HG02571 (cell line): ENCODE measurements around the gene LRRFIP1.
"Not testable (repeated sequence)": the region's sequence is repeated elsewhere in the genome, so short reads cannot be mapped to it uniquely, and the experiment has no call there.

Experiments used
- ATAC-seq: cut with Tn5 transposase; IDR thresholded peaks from one replicate; pipeline ENCODE4 v1.9.1; 2021; ENCODE audit warnings: mild to moderate bottlenecking, moderate library complexity; ENCODE audit not compliant: unreplicated experiment

The LRRFIP1 gene

DNA sequence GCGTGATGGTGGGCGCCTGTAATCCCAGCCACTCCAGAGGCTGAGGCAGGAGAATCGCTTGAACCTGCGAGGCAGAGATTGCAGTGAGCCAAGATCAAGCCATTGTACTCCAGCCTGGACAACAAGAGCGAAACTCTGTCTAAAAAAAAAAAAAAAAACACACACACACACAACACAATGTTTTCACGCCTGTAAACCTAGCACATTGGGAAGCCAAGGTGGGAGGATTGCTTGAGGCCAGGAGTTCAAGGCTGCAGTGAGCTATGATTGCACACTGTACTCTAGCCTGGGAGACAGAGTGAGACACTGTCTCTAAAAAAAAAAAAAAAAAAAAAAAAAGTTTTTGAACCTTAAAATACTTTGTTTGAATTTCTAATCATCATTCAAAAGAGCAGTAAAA lies 137.7 kb downstream of the LRRFIP1 start:
- not testable (repeated sequence) for ATAC-seq

DNA sequence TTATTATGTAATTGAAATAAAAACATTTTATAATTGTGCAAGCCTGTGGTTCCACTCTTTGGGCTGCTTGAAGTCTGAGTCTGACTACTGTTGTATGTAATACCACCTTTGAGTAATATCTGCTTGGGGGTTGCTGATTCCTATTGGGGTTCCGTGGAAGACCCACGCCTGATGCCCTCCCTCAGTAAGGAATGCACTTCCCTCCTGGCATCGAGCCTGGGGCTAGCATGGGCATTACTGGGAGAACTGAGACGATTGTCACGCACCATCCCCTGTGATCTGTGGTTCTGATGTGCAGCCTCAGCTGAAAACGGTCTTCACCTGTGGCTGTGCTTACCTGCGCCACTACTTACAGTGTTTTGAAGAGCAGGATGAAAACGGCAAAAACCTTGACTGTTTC lies 138.5 kb downstream of the LRRFIP1 start:
- no peak for ATAC-seq

DNA sequence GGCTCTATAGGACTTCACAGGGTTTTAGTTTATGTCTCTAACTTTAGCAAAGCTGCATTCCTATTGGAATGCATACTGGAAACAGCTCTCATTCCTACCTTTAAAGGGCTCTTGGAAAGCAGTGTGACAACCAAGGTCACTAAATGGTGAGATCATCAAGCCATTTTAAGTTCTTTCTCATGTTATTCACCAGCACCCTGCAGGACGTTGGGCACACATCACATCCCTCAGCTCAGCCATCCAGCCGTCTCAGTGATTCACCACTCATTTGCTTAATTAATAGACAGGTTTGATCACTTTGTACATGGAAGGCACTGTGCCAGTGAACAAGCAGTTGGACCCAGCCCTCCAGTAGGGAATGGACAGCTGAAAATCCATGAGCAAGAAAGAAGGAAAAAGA lies 139.0 kb downstream of the LRRFIP1 start:
- ATAC-seq = no peak

DNA sequence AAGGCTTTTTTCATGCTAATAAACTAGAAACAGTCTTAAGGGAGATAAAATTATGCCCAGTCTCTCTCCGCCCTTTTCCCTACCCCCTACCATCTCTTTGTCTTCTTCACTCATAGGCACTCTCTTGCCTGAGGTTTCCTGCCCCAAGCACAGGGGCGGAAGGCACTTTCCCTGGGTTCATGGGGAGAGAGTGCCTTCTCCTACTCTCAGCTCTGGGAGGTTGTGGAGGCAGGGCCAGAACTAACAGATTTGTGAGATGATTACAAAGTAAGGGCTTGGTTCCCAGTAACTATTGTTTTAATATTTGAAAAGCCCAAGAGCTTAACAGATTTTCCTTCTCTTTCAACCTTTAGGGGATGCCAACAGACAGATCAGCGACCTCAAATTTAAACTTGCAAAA lies 145.1 kb downstream of the LRRFIP1 start:
- no peak for ATAC-seq

DNA sequence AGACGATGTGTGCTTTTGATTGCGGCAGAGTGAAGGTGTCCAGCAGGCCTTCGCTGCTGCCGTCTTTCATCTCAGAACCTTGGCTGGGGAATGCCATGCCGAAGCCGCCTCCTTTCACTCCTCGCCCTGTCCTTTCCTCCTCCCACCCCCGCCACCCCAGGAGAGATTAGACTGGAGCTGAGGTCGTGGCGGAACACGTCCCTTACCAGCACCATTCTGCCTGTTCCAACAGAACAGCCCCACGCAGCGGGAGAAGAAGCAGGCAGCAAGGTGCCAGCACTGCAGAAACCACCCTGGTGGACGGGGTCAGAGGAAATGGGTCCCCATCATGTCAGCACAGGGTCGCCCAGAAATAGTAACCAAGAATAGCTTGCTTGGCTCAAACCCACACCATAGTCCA lies 146.4 kb downstream of the LRRFIP1 start:
- no peak for ATAC-seq

DNA sequence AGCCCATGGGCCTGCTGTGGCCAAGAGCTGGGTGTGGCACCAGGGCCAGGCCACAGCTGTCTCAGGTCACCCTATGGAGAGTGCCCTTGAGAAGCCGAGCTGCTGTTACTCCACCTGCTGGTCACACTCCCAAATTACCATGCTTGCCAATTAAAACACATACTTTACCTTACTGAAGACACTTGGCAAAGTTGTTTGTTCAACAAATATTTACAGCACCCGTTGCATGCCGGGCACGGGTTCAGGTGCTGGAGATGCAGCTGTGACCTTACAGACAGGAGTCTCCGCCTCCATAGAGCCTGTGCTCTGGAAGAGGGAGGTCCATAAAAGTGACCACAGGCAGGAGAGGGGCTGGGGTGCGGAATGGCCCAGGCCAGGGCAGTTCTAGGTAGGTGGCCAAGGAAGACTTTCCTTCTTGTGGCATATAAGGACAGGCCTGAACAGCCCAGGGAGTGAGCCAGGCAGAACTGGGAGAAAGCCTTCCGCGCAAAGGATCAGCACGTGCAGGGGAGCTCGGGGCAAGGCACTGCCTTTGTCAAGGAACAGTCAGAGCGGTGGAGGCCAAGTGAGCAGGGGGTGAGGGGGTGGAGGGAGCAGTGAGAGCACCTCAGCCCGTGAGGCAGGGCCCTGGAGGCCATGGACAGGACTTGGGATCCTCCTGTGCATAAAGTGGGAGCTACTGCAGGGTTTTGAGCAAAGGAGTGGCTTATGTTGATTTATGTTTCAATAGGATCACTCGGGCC lies 147.6 kb downstream of the LRRFIP1 start:
- ATAC-seq = no peak

DNA sequence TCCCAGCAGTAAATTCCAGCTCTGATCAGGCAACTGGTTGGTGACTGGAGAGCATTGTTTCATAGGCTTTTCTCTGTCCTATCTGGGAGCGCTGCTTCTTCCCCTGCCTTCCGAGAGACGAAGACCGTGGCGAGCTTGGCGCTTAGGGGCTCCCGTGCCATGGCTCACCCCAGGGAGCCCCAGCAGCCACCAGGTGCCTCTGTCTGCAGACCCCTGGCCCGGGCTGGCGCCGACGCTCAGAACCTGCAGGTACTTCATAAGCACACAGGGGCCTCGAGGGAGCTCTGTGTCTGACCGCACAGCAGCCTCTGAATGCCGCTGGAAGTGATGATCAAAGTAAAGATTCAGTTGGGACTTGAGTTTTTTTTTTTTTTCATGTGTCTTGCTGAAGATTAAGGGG lies 152.1 kb downstream of the LRRFIP1 start:
- ATAC-seq = no peak

DNA sequence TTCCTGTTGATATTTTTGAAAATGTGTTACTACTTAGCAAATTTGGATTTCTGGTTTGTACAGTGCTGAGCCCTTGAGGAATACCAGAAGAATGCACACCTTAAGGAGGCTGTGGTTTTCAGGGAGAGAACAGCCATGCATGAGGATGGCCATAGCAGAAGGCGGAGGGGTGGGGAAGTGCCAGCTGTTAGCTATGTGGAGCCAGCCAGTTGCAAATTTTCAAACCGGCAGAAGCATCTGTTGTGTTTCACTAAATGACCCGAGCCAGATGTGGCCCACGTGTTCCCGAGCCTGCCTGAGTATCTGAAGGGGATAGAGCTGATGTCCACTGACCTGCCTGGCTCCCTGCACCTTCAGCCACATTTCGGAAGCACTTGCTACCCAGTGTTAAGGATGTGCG lies 154.8 kb downstream of the LRRFIP1 start:
- ATAC-seq = no peak

DNA sequence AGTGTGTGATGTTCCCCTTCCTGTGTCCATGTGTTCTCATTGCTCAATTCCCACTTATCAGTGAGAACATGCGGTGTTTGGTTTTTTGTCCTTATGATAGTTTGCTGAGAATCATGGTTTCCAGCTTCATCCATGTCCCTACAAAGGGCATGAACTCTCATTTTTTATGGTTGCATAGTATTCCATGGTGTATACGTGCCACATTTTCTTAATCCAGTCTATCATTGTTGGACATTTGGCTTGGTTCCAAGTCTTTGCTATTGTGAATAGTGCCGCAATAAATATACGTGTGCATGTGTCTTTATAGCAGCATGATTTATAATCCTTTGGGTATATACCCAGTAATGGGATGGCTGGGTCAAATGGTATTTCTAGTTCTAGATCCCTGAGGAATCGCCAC lies 156.3 kb downstream of the LRRFIP1 start:
- not testable (repeated sequence) for ATAC-seq

DNA sequence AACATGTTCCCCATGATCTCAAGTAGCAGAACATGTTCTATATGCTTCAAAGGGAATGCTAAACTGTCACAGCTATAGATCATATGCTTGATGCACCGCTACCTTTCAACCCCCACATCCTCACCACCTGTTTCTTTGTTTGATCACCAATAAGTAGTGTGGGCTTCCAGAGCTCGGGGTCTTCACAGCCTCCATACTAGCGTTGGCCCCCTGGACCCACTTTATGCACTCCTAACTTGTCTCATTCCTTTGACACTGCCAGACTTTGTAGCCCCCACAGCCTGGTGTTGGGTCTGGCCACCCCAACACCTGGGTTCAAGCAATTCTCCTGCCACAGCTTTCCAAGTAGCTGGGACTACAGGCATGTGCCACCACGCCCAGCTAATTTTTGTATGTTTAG lies 159.5 kb downstream of the LRRFIP1 start:
- no peak for ATAC-seq

DNA sequence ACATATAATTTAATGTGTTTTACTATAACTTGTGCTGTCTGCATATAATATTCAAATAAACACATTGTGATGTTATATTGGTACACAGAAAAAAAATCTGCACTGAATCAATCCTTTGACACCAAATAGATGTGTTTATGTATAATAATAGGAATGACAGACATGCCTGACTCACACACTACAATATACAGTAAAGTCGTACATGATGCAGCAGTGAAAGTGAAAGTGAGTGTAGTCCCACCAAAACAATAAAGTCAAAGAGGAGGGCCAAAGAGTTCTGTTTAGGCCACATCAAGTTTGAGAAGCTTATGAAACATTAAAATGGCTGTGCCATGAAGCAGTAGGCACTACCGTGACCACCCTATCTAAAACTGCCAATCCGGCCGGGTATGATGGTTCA lies 163.0 kb downstream of the LRRFIP1 start:
- no peak for ATAC-seq

DNA sequence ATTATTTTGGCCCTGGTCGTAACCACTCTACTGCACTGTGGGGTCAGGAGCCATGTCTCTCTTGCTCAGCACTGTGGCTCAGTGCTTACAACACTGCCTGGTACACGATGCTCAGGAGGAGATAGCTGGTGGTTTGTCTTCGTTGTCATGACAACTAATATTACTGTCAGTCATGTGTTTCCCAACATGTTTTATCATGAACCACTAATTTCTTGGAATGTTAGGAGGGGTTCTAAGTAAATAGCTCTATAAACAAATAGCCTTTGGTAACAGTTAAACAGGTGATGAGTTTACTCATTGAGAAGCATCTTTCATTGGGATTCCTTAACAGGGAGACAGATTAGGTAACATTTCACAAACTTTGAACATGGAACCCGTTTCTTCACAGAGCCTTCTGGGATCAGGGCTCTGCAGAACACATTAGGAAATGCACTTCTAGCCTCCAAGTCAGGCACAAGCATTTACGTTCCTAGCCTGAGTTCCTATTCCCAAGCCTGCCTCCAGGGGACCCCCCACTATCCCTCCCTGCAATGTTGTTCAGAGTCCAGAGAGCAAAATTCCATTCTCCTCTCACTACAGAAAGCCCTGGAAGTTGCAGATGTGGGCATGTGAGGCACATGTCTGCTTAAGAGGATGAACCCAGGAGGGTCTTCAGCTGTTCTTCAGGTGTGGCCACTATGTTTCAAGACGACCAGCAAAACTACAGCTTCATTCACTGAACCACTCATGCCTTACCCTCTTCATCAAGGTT lies 164.8 kb downstream of the LRRFIP1 start:
- no peak for ATAC-seq

DNA sequence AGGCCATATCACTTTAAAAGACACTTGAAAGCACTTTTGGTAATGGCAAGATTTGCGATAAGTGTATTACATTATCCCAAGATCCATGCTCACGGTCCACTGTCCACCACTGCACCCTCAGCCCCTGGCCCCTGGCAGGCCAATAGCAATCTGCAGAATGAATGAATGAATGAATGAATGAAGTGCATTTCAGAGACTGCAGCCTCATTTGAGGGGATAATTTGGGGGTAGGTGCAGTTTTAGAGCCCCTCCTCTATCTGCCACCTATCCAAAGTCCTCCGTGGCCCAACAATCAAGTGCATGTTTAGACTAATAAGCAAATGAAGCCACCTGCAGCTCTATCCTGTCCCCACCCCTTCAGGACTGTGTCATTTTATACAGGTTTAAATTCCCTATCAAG lies 169.9 kb downstream of the LRRFIP1 start:
- ATAC-seq = no peak

DNA sequence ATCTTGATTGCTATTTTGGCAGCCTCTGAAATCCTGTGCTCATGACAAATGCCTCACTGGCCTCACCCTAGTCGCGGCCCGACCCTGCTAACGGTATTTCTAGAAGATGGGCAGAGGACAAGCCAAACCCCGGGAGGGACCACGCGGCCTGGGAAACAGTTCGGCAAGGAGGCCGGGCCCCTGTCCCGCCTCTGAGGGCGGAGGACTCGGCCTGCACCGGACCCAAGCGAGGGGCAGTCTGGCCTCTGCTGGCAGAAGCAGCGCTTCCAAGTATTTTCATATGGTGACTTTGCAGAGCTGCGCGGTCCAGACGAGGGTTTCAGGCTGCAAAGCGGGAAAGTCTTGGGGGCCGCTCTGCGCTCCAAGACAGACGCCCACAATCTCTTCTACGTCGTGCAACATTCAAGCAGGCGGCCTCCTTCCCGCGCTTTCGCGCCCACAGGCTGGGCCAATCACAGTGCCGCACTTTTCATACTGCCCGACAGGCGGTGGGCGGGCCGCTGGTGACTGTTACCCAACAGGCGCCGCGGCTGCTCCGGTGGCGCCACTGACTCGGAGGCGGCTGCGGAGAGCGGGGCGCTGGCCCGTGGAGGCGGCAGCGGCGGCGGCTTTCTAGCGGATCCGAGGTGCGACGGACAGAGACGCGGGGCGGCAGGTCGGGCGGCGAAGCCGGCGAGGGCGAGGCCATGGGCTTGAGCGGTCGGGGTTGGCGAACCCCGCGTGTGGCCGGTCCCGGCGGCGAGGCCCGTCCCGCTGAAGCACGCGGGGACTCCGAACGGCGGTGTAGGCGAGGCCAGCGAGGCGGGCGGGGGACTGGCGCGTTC lies 171.1 kb downstream of the LRRFIP1 start, which contains the start of gene RBM44:
Gene RBM44 (plus strand): TSS at position 544 of the 824 bp plus-strand sequence. CDS start 14,831 bp downstream, outside the sequence.
- no peak for ATAC-seq

DNA sequence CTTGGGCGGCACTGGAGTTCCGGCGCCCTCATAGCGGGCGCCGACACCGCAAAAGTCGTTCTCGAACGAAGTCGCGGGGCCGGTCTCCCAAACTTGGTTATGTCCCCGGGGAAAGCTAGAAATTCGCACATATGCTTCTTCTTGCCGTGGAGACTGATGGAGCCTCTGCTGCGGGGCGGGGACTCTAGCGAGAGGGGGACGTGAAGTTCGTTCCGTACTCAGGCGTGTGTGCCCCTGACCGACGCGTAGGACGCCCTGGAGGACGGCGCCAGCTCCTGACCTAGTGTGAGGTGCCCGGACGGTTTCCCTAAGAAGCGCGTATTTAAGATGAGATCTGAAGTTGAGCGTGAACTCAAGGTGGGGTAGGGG lies 171.7 kb downstream of the LRRFIP1 start:
- ATAC-seq = no peak

DNA sequence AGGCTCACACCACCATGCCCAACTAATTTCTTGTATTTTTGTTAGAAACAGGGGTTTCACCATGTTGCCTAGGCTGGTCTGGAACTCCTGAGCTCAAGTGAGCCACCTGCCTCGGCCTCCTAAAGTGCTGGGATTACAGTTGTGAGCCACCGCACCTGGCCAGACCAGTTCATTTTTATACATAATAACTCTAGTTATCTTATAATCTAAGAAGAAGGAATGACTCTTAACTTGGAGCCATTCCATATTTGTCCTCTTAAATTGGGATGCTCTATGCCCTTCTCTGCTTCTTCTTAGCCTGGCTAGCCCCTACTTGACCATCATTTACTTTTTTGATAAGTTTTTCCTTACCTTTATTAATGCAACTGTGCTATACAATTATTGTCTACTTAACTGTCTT lies 174.1 kb downstream of the LRRFIP1 start:
- no peak for ATAC-seq

DNA sequence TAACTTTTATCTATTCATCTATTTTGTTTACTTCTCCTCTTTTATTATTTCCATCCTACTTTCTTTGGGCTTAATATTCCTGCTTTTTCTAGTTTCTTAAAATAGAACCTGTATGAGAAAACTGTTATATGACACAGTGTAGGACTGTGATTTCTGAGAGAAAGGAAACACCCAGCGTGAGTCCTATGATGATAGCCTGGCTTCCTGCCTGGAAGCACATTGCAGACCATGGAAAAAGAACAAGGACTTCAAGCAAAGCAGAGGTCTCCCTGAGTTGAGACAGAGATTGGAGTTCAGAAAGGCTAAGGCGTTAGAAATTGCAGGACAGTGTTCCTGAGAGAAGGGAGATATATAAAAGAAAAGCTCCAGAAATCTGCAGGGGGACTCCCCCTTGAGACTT lies 178.9 kb downstream of the LRRFIP1 start:
- ATAC-seq = no peak

DNA sequence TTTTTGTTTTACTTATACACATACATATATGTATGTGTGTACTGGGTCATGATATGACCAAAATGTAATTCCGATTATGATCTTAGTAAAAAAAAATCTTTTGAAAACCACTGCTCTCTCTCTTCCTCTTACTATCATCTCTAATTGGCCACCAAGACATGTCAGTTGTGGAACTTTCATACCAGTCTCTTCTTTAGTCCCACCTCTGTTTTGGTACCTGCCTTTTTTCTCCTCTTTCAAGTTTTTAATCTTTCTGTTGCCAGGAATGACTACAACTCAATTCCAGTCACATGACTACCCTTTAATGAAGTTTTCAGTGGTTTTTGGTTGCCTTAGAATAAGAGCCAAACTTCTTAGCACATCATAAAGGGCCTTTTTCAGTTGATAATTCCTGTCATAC lies 188.2 kb downstream of the LRRFIP1 start:
- ATAC-seq = no peak

DNA sequence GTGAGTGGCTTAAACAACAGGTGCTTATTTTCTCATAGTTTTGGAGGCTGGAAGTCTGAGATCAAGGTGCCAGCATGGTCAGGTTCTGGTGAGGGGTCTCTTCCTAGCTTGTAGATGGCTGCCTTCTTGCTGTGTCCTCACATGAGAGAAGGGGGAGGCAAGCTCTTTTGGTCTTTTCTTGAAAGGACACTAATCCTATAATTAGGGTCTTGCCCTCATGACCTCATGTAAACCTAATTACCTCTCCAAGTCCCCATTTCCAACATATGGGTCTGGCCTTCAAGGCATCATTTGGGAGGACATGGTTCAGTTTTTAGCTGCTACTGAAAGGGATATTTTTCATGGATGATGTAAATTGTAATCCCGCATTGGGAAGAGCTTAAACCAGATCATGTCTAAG lies 189.1 kb downstream of the LRRFIP1 start:
- ATAC-seq = no peak

DNA sequence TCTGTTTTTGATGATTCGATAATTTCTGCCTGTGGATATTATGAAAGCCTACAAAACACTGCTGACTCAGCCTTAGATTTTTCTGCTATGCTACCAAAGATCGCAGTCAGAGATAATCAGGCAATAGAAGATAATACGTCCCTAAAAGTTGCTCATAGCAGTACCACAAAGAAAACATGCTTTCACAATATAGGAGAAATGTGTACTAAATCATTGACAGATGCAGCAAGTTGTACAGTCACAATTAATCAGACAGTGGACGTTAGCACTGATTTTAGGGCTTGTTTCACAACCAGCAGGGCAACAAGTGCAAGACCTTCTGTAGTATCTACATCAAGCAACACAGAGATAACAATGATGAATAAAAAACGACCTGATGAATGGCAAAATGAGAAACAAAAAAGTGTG lies 190.7 kb downstream of the LRRFIP1 start:
- ATAC-seq = no peak

DNA sequence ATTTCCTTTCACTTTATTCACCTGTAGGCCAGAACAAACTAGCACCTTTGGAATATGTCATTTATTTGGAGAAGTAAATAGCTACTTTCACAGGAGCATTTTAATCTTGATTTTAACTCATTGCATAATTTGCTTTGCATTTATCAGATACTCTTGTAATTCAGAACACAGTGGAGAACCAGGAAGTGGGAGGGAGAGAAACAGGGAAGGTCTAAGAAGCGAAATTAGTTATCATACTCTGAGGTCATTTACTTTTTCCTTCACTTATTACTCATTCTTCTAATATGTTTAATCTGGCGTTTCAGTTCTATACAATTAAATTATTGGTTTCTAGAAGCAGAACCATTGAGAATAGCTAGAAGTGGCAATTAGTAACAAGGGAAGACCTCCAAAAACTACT lies 191.8 kb downstream of the LRRFIP1 start:
- ATAC-seq = no peak

DNA sequence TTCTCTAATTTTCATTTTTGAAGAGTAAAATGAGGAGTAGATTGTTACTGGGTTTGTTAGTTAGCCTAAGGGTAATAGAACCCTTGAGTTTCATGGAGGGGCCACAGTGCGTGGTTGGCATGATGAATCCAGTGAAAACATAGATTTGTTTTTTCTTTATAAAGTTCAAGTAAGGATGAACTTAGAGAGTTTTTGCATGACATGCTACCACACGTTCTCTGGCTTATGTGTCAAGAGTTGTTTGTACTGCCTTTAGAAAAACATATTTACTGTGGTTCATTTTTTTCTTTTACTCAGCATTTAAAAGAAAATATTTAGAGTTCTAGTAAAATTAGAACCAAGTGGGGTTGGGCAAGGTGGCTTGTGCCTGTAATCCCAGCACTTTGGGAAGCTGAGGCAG lies 193.0 kb downstream of the LRRFIP1 start:
- no peak for ATAC-seq
